Liver (tissue), 9 donors: ENCODE measurements around the gene OSTM1. TPM values are rescaled to one million over a fixed set of nuclear protein-coding genes. Genes with fewer than 3 reads are reported as not detected.

Experiments used
- DNase-seq: peaks from one replicate; pipeline ENCODE4 v3.0.0-alpha.2; 2017; ENCODE audit warnings: low spot score
- H3K27ac ChIP-seq, 2 donors: one replicate each; pipeline ENCODE4 v1.7.0; 2013; ENCODE audit warnings: inconsistent platforms in 2 of 2, low read length in 2 of 2, control low read depth in 1 of 2, low read depth in 1 of 2, mild to moderate bottlenecking in 1 of 2
- H3K27me3 ChIP-seq, 4 donors: one replicate each; pipeline versions ENCODE4 v1.6.1 to v1.7.0; 2013; ENCODE audit warnings: low read length in 3 of 4, inconsistent platforms in 1 of 4, mild to moderate bottlenecking in 1 of 4, moderate library complexity in 1 of 4; ENCODE audit not compliant: control insufficient read depth in 4 of 4, insufficient read depth in 4 of 4
- H3K36me3 ChIP-seq, 4 donors: one replicate each; pipeline versions ENCODE4 v1.6.1 to v1.7.0; 2013; ENCODE audit warnings: low read length in 3 of 4, mild to moderate bottlenecking in 3 of 4, low read depth in 1 of 4, moderate library complexity in 1 of 4; ENCODE audit not compliant: control insufficient read depth in 4 of 4, insufficient read depth in 3 of 4
- H3K4me1 ChIP-seq, 4 donors: one replicate each; pipeline versions ENCODE4 v1.6.1 to v1.7.0; 2013; ENCODE audit warnings: low read length in 3 of 4, mild to moderate bottlenecking in 3 of 4, moderate library complexity in 1 of 4; ENCODE audit not compliant: control insufficient read depth in 4 of 4, insufficient read depth in 4 of 4
- H3K4me3 ChIP-seq, 3 donors: one replicate each; pipeline versions ENCODE4 v1.6.1 to v1.7.0; 2013; ENCODE audit warnings: low read length in 3 of 3, control low read depth in 1 of 3, low read depth in 1 of 3, mild to moderate bottlenecking in 1 of 3
- H3K9ac ChIP-seq, 2 donors: one replicate each; pipeline ENCODE4 v1.7.0; 2013; ENCODE audit warnings: low read length in 2 of 2, mild to moderate bottlenecking in 2 of 2, moderate library complexity in 2 of 2, control low read depth in 1 of 2, low read depth in 1 of 2
- H3K9me3 ChIP-seq, 4 donors: one replicate each; pipeline versions ENCODE4 v1.6.1 to v1.7.0; 2013; ENCODE audit warnings: low read length in 3 of 4; ENCODE audit not compliant: control insufficient read depth in 4 of 4
- ATF3 ChIP-seq: IDR thresholded peaks from 2 replicates; pipeline ENCODE4 v1.6.1; 2016; ENCODE audit warnings: antibody characterized with exemption
- EGR1 ChIP-seq, 2 donors: IDR thresholded peaks; 2 replicates each; pipeline ENCODE4 v1.6.1; 2016 to 2018; ENCODE audit warnings: antibody characterized with exemption in 2 of 2, low read depth in 2 of 2
- FOXA1 ChIP-seq: IDR thresholded peaks from 2 replicates; pipeline ENCODE4 v1.6.1; 2016; ENCODE audit warnings: antibody characterized with exemption
- GABPA ChIP-seq, 2 donors: IDR thresholded peaks in 1 of 2; conservative IDR thresholded peaks in 1 of 2; 2 replicates each; pipeline ENCODE4 v1.6.1; 2016; ENCODE audit warnings: antibody characterized with exemption in 2 of 2, mild to moderate bottlenecking in 1 of 2, moderate library complexity in 1 of 2
- HNF4A ChIP-seq, 2 donors: conservative IDR thresholded peaks; 2 replicates each; pipeline ENCODE4 v1.6.1; 2016; ENCODE audit warnings: antibody characterized with exemption in 2 of 2, mild to moderate bottlenecking in 2 of 2
- HNF4G ChIP-seq: IDR thresholded peaks from 2 replicates; pipeline ENCODE4 v1.6.1; 2016; ENCODE audit warnings: antibody characterized with exemption
- JUND ChIP-seq, 2 donors: IDR thresholded peaks; 2 replicates each; pipeline ENCODE4 v1.6.1; 2016; ENCODE audit warnings: antibody characterized with exemption in 2 of 2
- MAX ChIP-seq: IDR thresholded peaks from 2 replicates; pipeline ENCODE4 v1.6.1; 2016; ENCODE audit warnings: antibody characterized with exemption
- NR2F2 ChIP-seq: IDR thresholded peaks from 2 replicates; pipeline ENCODE4 v1.6.1; 2016; ENCODE audit warnings: antibody characterized with exemption
- RAD21 ChIP-seq, 2 donors: IDR thresholded peaks; 2 replicates each; pipeline ENCODE4 v1.6.1; 2016; ENCODE audit warnings: antibody characterized with exemption in 2 of 2, mild to moderate bottlenecking in 2 of 2
- RXRA ChIP-seq, 2 donors: IDR thresholded peaks; 2 replicates each; pipeline ENCODE4 v1.6.1; 2017 to 2018; ENCODE audit warnings: antibody characterized with exemption in 2 of 2, mild to moderate bottlenecking in 1 of 2
- SP1 ChIP-seq: IDR thresholded peaks from 2 replicates; pipeline ENCODE4 v1.6.1; 2018; ENCODE audit warnings: antibody characterized with exemption, mild to moderate bottlenecking
- TAF1 ChIP-seq: conservative IDR thresholded peaks from 2 replicates; pipeline ENCODE4 v1.6.1; 2016; ENCODE audit warnings: antibody characterized with exemption, mild to moderate bottlenecking
- YY1 ChIP-seq: IDR thresholded peaks from 2 replicates; pipeline ENCODE4 v1.6.1; 2016; ENCODE audit warnings: antibody characterized with exemption, mild to moderate bottlenecking
- WGBS: extraction: QIAGEN DNeasy Blood & Tissue Kit; methylation state at CpG from one replicate; pipeline ENCODE4 v1.1.7; 2013; 5-methylcytosine and 5-hydroxymethylcytosine counted together
- polyA plus RNA-seq, 2 donors: library from polyadenylated mRNA; stranded (reverse) in 1 of 2; unstranded in 1 of 2; fragments of 200-250 nt in 1 of 2; fragments of >200 nt in 1 of 2; fragmentation: Nextera tagmentation in 1 of 2; extraction: Ambion mirVana in 1 of 2; gene quantifications; one replicate each; pipeline versions ENCODE4 v1.2.1 to v1.2.3, GENCODE V29; 2013 to 2015
- total RNA-seq, 2 donors: library from RNA; depleted of rRNA; stranded (reverse); fragments of >200 nt; gene quantifications; one replicate each; pipeline ENCODE4 v1.2.3, GENCODE V29; 2014
- TF ChIP-seq, protein P1 (sequence below): fragments of 150-350 bp; IDR thresholded peaks from 2 replicates; pipeline ENCODE4 v1.5.1; 2017; ENCODE audit warnings: improper control_type of control experiment, low read depth, low read length; ENCODE audit not compliant: missing input control
- TF ChIP-seq, protein P2 (sequence below): IDR thresholded peaks from 2 replicates; pipeline ENCODE4 v1.6.1; 2016; ENCODE audit warnings: antibody characterized with exemption
- TF ChIP-seq, protein P3 (sequence below): IDR thresholded peaks from 2 replicates; pipeline ENCODE4 v1.6.1; 2016; ENCODE audit warnings: antibody characterized with exemption, mild to moderate bottlenecking
- donor health status: healthy.
- donor health status: healthy.
- donor health status: healthy.
- donor health status: healthy.
- donor health status: healthy.

The OSTM1 gene
- total and polyA plus RNA-seq, 4 donors = 8.8 to 33.3 (median 11.3) TPM

- H3K36me3 ChIP-seq = no peaks in the 10 kb centered on the region
- H3K9me3 ChIP-seq = no peaks in the 10 kb centered on the region
- H3K9ac ChIP-seq = no peak overlapping the region
- H3K4me3 ChIP-seq = no peak overlapping the region
- H3K4me1 ChIP-seq = no peaks in the 10 kb centered on the region
- TF ChIP-seq FOXA1 (no peak), HNF4G (no peak), YY1 (no peak), EGR1 (IDR thresholded peaks at IDR 0.05; ENCODE audit: low read depth in 2 of 2) (no peak), RAD21 (IDR thresholded peaks at IDR 0.05) (no peak), MAX (no peak), JUND (IDR thresholded peaks at IDR 0.05) (no peak), TAF1 (no peak), RXRA (IDR thresholded peaks at IDR 0.05) (no peak), SP1 (no peak), GABPA (IDR thresholded peaks at IDR 0.05 in 1 of 2, conservative IDR thresholded peaks at IDR 0.05 in 1 of 2) (no peak), HNF4A (conservative IDR thresholded peaks at IDR 0.05) (no peak), NR2F2 (no peak)
- TF ChIP-seq, protein P1, sequence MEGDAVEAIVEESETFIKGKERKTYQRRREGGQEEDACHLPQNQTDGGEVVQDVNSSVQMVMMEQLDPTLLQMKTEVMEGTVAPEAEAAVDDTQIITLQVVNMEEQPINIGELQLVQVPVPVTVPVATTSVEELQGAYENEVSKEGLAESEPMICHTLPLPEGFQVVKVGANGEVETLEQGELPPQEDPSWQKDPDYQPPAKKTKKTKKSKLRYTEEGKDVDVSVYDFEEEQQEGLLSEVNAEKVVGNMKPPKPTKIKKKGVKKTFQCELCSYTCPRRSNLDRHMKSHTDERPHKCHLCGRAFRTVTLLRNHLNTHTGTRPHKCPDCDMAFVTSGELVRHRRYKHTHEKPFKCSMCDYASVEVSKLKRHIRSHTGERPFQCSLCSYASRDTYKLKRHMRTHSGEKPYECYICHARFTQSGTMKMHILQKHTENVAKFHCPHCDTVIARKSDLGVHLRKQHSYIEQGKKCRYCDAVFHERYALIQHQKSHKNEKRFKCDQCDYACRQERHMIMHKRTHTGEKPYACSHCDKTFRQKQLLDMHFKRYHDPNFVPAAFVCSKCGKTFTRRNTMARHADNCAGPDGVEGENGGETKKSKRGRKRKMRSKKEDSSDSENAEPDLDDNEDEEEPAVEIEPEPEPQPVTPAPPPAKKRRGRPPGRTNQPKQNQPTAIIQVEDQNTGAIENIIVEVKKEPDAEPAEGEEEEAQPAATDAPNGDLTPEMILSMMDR = no peak
- TF ChIP-seq, protein P2, sequence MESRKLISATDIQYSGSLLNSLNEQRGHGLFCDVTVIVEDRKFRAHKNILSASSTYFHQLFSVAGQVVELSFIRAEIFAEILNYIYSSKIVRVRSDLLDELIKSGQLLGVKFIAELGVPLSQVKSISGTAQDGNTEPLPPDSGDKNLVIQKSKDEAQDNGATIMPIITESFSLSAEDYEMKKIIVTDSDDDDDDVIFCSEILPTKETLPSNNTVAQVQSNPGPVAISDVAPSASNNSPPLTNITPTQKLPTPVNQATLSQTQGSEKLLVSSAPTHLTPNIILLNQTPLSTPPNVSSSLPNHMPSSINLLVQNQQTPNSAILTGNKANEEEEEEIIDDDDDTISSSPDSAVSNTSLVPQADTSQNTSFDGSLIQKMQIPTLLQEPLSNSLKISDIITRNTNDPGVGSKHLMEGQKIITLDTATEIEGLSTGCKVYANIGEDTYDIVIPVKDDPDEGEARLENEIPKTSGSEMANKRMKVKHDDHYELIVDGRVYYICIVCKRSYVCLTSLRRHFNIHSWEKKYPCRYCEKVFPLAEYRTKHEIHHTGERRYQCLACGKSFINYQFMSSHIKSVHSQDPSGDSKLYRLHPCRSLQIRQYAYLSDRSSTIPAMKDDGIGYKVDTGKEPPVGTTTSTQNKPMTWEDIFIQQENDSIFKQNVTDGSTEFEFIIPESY = no peak
- TF ChIP-seq, protein P3, sequence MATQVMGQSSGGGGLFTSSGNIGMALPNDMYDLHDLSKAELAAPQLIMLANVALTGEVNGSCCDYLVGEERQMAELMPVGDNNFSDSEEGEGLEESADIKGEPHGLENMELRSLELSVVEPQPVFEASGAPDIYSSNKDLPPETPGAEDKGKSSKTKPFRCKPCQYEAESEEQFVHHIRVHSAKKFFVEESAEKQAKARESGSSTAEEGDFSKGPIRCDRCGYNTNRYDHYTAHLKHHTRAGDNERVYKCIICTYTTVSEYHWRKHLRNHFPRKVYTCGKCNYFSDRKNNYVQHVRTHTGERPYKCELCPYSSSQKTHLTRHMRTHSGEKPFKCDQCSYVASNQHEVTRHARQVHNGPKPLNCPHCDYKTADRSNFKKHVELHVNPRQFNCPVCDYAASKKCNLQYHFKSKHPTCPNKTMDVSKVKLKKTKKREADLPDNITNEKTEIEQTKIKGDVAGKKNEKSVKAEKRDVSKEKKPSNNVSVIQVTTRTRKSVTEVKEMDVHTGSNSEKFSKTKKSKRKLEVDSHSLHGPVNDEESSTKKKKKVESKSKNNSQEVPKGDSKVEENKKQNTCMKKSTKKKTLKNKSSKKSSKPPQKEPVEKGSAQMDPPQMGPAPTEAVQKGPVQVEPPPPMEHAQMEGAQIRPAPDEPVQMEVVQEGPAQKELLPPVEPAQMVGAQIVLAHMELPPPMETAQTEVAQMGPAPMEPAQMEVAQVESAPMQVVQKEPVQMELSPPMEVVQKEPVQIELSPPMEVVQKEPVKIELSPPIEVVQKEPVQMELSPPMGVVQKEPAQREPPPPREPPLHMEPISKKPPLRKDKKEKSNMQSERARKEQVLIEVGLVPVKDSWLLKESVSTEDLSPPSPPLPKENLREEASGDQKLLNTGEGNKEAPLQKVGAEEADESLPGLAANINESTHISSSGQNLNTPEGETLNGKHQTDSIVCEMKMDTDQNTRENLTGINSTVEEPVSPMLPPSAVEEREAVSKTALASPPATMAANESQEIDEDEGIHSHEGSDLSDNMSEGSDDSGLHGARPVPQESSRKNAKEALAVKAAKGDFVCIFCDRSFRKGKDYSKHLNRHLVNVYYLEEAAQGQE = no peak
- H3K27me3 ChIP-seq = no peaks in the 10 kb centered on the region
- no peak for DNase-seq
- 89% methylated on average over 6 of the region's 6 CpGs for WGBS
- no peak overlapping the region for H3K27ac ChIP-seq
Measured at GRCh38 chr6:108029226-108029921, 45.2 kb downstream of the OSTM1 start.

- Histone ChIP-seq H3K27ac (no peak overlapping the region), H3K4me3 (no peak overlapping the region), H3K27me3 (no peaks in the 10 kb centered on the region), H3K9ac (no peak overlapping the region), H3K4me1 (no peaks in the 10 kb centered on the region), H3K36me3 (no peaks in the 10 kb centered on the region), H3K9me3 (no peaks in the 10 kb centered on the region)
- 69% methylated on average over 3 of the region's 3 CpGs for WGBS
- DNase-seq = no peak
- TF ChIP-seq HNF4A (conservative IDR thresholded peaks at IDR 0.05) (no peak), MAX (no peak), TAF1 (no peak), FOXA1 (no peak), SP1 (no peak), EGR1 (IDR thresholded peaks at IDR 0.05; ENCODE audit: low read depth in 2 of 2) (no peak), HNF4G (no peak), NR2F2 (no peak), RXRA (IDR thresholded peaks at IDR 0.05) (no peak), ATF3 (no peak)
- TF ChIP-seq, protein P2 = no peak
- TF ChIP-seq, protein P3 = no peak
Measured at GRCh38 chr6:108027594-108027993, 46.9 kb downstream of the OSTM1 start.
